Mesenteric fat pad (tissue), 1 donor: ENCODE results near the gene CMTM1. TPM values are rescaled to one million over a fixed set of nuclear protein-coding genes. Genes with fewer than 3 reads are reported as not detected.
A peak's percentile ranks its signal among the peaks of the same experiment; 100 is the strongest.
"Not testable (repeated sequence)": the region's sequence is repeated elsewhere in the genome, so short reads cannot be mapped to it uniquely, and the experiment has no call there.

ENCODE experiments used
- DNase-seq: peaks from one replicate; pipeline ENCODE4 v3.0.0-alpha.2; 2020; ENCODE audit warnings: low spot score
- total RNA-seq: library from RNA; stranded (reverse); fragmentation: NEBNext Ultra II Directional; extraction: Animal tissue kit (Norgen Biotek cat#: 25700); gene quantifications from one replicate; pipeline ENCODE4 v1.2.1, GENCODE V29; 2021
- donor health status: DM: yes; HTN: yes; CAD: no.

The CMTM1 gene
- total RNA-seq, 1 donor from 2014 or later: 6.4 TPM

DNA sequence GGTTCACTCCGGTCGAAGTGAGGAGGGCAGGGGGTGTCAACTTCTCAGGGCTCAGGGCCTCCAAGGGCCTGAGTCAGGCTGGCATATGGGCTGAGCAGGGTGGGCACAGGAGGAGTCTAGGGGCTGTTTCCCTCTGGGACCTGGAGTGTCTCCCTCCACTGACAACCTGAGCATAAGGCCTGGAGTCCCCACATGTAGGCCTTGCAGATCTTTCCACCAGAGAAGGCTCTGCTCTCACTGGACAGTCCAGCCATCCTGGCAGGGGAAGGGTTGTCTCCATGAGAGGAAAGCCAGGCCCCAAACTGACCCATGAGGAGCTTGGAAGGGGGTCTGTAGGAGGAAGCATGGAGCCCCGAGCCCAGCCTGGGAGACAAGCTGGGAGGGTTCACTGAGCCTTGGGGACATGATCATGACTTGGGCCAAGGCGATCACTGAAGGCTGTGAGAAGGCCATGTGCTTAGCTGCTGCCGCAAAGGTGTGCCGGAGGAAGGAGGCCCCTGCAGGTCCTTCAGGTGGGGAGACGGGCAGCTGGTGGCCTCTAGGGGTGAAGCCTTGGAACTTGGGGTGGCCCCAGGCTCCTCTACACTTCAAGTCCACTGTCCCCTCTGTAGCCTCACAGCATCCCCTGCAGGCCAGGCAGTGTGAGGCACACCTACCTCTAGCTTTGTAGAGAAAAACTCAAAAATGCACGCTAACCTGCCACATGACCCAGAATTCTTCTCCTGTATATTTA is 22.9 kb downstream of the CMTM1 start:
- DNase-seq: no peak

DNA sequence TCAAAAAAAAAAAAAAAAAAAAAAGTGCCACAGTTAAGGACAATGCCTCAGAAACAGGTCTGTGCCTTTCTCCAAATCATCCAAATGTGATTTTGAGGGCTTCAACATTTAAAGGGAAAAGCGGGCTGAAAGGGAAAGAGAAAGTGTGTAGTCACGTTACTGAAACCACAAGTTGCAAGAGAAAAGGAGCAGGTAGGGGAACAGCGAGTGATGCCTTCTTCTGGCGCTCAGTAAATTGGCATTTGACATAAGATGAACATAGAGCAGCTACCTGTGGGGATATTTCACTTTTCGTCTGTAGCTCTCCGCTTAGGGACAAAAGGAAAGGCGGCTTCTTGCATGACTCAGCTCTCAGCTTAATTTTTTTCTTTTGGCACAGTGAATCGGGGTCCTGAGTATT is 24.1 kb downstream of the CMTM1 start:
- no peak for DNase-seq

DNA sequence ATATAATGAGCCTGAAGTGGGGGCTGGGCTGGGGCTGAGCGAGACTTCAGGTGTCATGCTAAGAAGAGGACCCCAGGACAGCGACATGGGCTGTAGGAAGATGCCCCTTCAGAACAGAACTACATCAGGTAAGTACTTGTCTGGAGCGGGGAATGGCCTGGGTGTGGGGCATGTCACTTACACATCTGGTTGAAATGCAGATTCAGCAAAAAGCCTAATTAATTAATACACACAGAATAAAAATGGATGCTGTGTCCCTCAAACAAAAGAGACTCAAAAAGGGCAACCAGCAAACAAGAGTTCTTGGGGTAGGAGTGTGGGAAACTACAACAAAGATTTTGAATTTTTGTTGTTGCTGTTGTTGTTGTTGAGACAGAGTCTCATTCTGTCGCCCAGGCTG is 24.8 kb downstream of the CMTM1 start:
- DNase-seq: no peak

DNA sequence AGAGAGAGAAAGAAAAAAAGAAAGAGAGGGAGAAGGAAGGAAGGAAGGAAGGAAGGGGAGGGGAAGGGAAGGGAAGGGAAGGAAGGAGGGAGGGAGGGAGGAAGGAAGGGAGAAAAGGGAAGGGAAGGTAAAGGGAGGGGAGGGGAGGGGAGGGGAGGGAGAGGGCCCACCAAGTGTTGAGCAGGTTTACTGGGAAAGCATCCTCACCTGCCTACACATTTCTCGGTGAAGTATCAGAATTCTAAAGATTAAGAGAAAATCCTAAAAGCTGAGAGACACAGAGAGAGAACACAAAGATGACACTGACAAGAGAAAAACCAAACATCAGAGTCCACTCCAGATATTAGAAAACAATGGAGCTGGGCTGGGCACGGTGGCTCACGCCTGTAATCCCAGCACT is 26.0 kb downstream of the CMTM1 start:
- DNase-seq: no peak

DNA sequence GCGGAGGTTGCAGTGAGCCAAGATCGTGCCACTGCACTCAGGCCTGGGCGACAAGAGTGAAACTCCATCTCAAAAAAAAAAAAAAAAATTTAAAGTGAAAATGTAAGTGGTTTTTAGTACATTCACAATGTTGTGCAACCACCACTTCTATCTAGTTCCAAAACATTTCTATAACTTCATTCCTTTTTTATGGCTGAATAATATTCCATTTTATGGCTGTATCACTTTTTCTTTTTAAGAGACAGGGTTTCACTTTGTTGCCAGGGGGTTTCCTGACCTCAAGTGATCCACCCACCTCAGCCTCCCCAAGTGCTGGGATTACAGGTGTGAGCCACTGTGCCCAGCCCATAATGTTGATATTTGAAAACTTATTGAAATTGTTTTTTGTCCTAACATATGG is 26.6 kb downstream of the CMTM1 start:
- DNase-seq: no peak

DNA sequence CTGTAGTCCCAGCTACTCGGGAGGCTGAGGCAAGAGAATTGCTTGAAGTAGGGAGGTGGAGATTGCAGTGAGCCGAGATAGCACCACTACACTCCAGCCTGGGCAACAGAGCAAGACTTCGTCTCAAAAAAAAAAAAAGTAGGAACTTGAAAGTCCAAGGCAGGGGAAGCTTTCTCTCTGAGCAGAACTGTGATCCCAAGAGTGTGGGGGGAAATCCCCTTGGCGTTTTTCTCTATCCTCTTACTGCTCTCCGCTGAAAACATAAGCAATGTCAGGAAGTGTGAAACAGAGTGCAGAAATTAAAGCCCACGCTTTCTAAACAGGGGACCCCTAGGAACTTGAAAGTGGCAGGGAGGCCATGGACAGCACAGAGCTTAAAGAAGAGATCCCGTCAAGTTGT is 28.5 kb downstream of the CMTM1 start:
- DNase-seq: no peak

DNA sequence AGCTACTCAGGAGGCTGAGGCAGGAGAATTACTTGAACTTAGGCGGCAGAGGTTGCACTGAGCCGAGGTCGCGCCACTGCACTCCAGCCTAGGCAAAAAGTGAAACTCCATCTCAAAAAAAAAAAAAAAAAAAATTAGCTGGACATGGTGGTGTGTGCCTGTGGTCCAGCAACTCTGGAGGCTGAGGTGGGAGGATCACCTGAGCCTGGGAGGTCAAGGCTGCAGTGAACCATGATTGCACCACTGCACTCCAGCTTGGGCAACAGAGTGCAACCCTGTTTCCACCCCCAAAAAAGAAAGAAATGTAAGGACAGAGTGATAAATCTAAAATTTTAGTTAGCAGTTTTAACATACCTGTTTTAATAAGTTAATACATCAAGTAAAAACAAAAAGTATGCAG is 30.3 kb downstream of the CMTM1 start:
- DNase-seq: not testable (repeated sequence)

DNA sequence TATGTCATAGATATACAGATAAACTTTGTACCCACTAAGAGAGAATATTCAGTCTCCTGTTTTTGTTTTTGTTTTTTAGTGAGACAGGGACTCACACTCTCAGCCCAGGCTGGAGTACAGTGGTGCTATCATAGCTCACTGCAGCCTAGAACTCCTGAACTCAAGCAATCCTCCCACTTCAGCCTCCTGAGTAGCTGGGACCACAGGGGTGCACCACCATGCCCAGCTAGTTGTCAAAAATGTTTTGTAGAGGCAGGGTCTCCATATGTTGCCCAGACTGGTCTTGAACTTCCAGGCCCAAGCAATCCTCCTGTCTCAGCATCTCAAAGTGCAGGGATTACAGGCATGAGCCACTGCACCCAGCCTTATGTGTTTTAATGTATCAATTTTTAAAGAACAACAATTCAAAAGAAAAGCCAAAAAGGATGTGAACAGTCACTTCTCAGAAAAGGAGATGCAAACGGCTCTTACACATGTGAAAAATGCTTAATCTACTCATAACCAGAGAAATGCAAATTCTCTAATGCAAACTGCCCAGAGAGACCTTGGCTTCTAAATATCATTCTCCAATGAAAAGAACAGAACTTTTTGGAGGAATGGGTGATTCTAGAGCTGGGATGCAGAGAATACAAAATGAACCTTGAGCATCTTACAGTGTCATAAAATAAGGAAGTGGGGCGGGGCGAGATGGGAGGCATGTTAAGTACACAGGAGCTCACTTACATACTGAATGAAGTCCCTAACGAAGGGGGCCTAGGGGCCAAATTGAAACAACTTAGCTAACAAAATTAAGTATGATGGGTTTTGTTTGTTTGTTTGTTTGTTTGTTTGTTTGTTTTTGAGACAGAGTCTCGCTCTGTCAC is 31.0 kb downstream of the CMTM1 start:
- DNase-seq: no peak

DNA sequence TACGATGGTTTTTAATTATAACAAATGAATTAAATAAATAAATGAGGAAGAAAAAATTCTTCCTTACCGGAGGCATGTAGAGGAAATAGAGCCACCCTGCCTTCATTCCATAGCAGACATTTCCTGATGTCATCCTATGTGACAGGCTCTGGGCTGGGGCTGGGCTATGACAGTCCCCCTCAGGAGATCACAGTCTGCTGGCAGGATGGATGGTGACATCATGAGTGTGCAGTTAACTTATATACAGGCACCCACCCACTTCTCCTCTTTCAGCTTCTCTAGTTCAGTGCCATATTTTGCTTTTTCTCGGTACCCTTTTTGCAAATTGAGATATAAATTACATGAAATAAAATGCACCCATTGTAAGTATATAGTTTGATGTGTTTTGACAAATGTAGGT is 31.9 kb downstream of the CMTM1 start:
- no peak for DNase-seq

DNA sequence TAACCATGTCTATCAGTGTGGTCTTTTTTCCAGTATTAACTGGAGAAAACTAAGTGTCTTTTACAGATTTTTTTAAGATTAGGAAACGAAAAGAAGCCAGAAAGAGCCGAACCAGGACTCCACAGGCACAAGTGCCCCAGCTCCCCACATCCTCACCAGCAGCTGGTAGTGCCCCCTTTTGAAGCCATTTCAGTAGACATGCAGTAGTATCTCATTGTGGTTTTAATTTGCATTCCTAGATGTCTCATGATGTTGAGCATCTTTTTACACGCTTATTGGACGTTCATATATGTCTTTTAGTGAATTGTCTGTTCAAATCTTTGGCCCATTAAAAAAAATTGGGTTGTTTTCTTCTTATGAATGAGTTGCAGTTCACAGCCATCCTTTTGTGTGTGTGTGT is 33.5 kb downstream of the CMTM1 start:
- DNase-seq: no peak

DNA sequence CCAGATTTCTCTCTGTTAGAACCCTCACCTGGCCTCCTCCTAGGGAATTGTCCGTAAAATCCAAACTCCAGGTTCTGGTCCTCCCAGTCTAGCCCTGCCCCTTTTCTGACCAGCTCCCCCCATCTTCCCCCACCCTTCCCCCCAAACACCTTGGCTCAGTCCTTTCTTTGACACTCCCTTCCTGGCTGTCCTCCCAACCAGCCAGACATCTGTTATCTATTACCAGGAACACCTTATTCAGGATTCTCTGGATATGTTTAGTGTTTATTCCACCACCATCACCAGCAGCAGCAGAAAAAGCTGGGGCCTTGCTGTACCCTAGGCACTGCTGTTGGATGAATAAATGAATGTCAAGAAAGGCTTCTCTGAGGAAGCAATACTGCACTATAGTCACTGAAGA is 34.2 kb downstream of the CMTM1 start:
- no peak for DNase-seq

DNA sequence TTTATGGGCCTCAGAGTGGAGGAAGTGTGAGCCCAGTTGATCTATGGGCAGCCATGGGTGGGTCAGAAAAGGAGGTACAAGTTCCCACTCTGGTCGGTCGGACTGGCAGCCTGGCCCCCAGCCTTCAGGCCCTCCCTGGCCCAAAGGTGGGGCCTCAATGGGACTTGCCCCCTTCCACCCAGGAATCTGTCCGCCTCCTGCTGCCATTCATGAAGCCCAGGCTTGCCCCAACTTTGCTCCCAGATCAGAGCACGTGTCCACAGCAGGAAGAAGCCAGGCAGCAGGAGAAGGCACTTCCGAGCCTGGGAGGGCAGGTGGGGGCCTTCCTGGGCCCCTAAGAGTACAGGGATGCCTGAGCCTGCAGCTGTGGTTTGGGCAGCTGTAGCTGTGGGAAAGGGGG is 35.2 kb downstream of the CMTM1 start:
- DNase-seq: no peak

DNA sequence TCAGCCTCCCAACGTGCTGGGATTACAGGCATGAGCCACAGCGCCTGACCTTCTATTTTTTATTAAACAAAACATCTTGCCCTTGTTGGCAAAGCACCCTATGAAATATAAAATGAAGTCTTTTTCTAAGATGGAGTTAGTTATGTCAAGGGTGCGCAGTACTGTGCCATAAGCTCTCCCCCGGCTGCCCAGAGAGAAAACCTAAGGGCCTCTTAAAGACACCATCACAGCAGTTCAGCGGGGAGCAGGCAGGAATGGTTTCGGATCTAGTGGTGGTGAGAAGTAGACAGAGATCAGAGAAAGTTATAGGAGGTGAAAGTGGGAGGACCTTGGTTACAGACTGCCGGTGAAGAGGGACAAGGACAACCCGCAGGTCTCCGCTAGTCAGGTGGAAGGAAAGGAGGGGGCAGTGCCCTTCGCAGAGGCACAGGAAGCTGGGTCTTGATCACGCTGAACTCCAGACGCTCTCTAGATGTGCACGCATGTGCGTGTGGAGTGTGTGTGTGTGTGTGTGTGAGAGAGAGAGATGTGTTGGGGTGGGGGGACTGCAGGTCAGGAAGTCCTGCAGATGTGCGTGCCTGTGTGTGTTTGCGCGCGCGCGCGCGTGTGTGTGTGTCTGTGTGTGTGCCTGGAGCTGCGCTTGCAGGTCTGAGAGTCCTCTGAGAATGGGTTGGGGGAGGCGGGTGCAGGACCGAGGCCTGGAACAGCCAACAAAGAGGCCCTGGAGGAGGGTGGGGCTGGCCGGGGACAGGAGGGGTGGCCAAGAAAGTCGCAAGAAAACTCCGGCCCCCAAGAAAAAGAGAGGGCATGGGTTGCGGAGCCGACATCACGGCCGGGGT is 37.5 kb downstream of the CMTM1 start:
- no peak for DNase-seq

DNA sequence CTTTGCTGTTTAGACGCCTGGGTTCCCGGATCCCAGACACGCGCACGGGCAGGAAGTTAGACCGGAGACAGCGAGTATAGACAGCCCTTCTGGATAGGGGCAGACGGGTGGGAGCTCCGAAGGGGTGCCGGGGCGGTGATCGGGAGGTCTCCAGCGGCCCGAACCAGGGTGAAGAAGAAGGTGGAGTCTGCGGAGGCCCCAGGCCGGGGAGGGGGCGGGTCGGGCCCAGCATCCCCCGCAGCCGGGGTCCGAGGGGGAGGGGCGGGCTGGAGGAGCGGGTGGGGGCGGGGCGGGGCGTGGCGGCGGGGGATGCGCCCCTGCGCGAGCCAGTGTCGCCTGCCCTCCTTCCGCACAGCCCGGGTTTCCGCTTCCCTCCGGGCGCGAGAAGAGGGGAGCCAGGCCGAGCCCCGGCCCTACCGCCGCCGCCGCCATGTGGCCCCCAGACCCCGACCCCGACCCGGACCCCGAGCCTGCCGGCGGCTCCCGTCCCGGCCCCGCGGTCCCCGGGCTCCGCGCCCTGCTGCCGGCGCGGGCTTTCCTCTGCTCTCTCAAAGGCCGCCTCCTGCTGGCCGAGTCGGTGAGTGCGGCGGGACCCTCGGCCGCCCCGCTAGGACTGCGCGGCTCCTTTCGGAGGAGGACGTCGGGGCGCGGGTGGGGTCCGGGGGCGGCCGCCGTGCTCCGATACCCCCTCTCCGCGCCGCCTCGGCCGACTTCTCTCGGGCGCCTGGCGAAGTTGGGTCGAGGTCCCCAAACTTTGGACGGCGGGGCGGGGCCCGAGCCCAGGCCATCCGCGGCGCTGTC is 38.3 kb downstream of the CMTM1 start, which contains the start of gene CMTM3:
Gene CMTM3, plus strand, starts transcription at position 329 of the 801 bp plus-strand sequence. Its CDS starts 102 bp downstream, at position 431.
- peak; percentile 93 for DNase-seq

DNA sequence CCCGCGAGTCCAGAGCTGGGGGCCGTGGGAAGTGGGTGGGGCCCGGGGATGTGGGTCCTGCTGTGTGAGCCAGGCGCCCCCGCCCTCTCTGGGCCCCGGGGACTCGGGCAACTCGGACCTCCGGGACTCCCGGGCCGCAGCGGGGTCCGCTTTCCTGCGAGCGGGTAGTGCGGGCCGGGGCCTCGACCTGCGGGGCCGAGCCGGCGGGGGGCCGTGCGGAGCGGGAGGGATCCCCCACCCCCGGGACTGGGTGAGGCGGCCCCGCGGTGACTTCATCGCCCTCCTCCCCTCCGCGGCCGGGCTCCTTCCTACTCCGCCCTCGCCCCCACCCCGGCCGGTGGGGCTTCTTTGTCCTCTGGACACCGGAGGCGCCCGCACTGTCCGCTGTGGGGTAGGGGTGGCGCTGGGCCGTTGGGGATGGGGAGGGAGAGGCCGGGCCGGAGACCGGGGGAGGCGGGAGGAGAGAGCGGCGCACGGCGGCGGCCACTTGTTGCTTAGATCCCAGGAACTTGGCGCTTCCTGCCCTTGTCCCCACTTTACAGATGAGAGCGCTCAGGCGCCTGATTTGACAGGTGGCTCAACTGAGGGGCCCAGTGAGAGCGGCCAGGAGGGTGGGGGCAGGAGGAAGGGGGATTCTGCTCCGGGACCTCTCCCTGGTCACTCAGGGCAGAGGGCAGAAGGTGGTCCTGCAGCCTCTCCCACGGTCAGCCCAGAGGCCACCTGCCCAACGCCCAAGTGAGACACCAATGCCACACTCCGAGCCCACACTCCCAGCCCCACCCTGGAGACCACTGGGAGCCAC is 39.1 kb downstream of the CMTM1 start:
- DNase-seq: no peak

DNA sequence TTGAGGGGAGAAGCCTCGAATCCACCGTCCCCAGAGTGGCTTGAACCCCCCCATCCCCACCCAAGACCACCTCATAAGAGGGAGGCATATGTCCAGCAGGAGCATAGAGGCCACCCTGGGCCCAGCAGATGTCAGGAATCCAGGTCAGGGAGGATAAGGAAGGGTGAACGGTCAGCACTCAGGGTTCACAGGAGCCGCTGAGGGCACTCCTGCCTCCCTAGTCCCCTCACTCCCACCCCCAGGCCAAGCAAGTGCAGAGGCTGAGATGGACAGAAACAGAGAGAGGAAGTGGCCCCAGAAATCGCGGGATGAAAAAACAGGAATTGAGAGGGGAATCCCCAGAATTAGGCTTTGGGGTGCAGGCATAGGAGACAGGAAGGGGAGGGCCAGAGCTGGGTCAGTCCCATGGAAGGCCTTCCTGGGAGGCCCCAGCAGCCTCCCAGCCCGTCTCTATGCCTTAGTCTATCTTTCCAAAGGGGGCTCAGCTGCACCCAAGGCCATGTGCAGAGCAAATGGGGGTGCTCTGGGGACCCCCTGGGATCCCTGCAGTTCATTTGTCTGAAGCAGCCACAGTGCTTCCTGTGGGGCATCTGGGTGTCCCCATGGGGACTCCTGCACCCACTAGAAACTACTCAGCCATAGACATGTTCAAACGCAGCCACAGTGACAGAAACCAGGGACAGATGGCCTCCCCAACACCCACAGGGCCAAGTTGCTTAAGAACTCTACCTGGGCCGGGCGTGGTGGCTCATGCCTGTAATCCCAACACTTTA is 39.9 kb downstream of the CMTM1 start:
- no peak for DNase-seq

DNA sequence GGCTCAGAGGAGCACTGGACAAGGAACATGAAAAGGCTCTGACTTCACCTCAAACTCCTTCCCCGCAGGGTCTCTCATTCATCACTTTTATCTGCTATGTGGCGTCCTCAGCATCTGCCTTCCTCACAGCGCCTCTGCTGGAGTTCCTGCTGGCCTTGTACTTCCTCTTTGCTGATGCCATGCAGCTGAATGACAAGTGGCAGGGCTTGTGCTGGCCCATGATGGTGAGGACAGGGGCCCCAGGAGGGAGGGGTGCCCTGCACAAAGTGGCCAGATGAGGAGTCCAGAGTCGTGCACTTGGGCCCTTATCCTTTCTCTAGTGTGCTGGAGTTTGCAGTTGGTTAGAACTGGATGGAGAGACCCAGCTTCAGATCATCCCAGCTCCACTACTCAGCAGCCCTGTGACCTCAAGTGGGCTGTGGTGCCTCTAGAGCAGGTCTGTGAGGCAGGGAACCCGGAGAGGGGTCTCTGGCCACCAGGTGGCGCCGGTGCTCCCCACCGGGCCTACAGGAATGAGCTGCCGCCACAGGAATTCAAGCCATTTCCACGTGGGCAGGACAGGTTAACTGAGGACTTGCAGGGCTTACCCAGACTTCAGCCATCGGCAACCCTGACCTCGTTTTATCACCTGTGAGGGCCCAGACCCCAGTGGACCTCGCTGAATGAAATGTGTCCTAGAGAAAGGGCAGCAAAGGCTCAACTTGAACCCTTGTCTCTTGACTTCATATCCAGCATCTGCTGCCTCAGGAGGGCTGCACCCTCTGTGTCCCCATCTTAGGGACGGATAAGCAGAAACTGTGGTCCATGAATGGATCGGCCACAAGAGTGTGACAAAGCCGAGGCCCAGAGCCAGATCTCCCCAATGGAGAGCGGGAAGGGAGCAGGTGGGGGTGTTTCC is 42.3 kb downstream of the CMTM1 start:
- DNase-seq: no peak

DNA sequence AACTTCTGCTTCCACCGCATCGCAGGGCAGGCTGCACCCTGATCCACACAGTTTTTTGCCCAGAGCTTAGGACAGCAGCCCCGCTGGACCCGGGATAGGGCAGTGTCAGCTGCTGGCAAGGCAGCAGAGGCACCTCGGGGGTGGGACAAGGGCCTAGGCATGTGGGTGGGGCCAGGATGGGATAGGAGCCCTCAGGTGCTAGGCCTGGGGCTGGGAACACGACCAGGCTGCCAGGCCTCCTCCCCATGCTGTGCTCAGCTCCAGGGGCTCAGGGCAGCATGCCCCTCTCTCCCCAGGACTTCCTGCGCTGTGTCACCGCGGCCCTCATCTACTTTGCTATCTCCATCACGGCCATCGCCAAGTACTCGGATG is 42.9 kb downstream of the CMTM1 start:
- DNase-seq: no peak
